GM18861 (cell line): ENCODE data around the gene ACAN.

ENCODE experiments used
- ATAC-seq: cut with Tn5 transposase; IDR thresholded peaks from one replicate; pipeline ENCODE4 v1.9.1; 2021; ENCODE audit not compliant: unreplicated experiment

Gene ACAN

DNA sequence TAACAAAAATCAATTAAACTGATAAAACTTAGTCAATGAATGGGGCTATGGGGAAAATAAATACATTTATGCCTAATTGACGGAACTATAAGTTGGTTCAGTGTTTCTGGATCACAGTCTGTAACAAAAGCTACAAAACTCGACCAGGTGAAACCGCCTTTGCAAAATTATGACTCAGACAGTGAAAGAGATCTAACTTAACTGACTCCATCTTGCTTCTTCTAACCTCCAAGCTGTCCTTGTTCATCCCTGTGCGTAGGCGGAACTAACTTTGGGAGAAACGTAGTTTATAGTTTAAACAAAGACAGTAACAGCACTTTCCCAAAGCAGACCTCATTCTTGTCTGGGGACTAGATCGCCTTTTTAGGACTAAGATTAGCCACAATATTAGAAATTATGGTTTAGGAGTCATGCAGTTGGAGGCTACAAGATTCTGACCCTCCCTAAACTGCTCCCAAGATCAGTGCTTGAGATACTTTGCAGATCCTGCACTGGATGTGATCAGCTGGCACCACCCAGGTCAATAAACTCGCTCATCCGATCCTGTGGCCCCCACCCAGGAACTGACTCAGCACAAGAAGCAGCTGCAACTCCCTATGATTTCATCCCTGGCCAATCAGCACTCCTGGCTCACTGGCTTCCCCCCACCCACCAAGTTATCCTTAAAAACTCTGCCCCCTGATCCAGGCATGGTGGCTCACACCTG, 117.1 kb downstream of the ACAN start:
- no peak for ATAC-seq

GRCh38 chr15:88920892-88921435, 117.7 kb downstream of the ACAN start:
- peak; percentile 63 for ATAC-seq
